SK-N-MC (cell line): ENCODE measurements around the gene KCTD11.

Experiments used
- DNase-seq: peaks from one replicate; pipeline ENCODE4 v3.0.0-alpha.2; 2011; ENCODE audit warnings: low read depth, low spot score
- H3K27ac ChIP-seq: fragments of 200-600 bp; sonication (generic); 2 replicates; pipeline ENCODE4 v1.5.1; 2016; ENCODE audit warnings: mixed run types
- H3K36me3 ChIP-seq: fragments of 200-600 bp; sonication (generic); 2 replicates; pipeline ENCODE4 v1.6.1; 2017; ENCODE audit warnings: antibody characterized with exemption, low read length, mixed read lengths; ENCODE audit not compliant: insufficient read depth
- H3K4me3 ChIP-seq: fragments of 200-600 bp; sonication (generic); 2 replicates; pipeline ENCODE4 v1.5.1; 2016
- H3K9ac ChIP-seq: fragments of 200-600 bp; sonication (generic); 2 replicates; pipeline ENCODE4 v1.8.0; 2017; ENCODE audit warnings: mixed run types, mixed read lengths; ENCODE audit not compliant: insufficient read length
- H3K9me3 ChIP-seq: fragments of 200-600 bp; sonication (generic); 2 replicates; pipeline ENCODE4 v1.6.1; 2017; ENCODE audit warnings: low read depth, mild to moderate bottlenecking, antibody characterized with exemption, low read length, moderate library complexity, mixed read lengths
- EZH2 ChIP-seq: fragments of 200-600 bp; sonication (generic); IDR thresholded peaks from one replicate; pipeline ENCODE4 v1.6.1; 2017; ENCODE audit warnings: antibody characterized with exemption
- FOXP2 ChIP-seq: optimal IDR thresholded peaks from 2 replicates; pipeline ENCODE3; 2011; ENCODE audit warnings: mild to moderate bottlenecking, moderate library complexity; ENCODE audit not compliant: insufficient read depth; ENCODE audit errors: extremely low read length, control extremely low read depth
- POLR2AphosphoS5 ChIP-seq: IDR thresholded peaks from 2 replicates; pipeline ENCODE4 v1.6.1; 2012; ENCODE audit warnings: mild to moderate bottlenecking, low read depth, low read length, borderline replicate concordance

Gene KCTD11

DNA sequence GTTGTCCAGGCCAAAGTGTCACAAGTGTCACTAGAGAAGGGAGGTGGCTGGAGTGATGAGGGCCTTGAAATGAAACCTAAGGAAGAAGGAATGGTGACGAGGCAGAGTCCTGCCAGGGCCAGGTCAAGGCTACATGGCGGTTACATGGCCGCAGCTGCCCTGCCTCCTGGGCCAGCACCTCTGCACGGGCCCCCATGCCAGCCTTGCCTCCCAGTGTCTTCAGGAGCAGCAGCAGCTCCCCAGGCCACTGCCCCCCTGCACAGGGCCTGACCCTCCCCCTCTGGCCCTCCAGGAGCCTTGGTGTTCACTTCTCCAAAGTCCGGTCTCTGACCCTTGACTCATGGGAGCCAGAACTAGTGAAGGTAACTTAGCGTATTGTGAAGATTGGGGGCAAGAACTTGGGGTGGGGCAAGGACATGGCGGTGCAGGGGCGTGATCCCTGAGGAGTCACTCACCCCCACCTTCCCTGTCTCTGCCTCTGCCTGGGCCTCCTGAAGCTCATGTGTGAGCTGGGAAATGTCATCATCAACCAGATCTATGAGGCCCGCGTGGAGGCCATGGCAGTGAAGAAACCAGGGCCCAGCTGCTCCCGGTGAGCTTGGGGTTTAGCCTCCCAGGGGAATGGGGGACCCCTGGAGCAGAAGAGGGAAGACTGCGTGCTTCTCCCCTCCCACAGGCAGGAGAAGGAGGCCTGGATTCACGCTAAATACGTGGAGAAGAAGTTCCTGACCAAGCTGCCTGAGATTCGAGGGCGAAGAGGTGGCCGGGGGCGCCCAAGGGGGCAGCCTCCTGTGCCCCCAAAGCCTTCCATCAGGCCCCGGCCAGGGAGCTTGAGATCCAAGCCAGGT is 4.1 kb upstream of the KCTD11 start:
- Histone ChIP-seq H3K4me3 (no peak overlapping the region), H3K36me3 (no peaks in the 10 kb centered on the region), H3K27ac (no peak overlapping the region), H3K9ac (no peak overlapping the region), H3K9me3 (no peaks in the 10 kb centered on the region)
- TF ChIP-seq POLR2AphosphoS5: no peak
- TF ChIP-seq EZH2: no peak
- no peak for TF ChIP-seq FOXP2
- no peak for DNase-seq

DNA sequence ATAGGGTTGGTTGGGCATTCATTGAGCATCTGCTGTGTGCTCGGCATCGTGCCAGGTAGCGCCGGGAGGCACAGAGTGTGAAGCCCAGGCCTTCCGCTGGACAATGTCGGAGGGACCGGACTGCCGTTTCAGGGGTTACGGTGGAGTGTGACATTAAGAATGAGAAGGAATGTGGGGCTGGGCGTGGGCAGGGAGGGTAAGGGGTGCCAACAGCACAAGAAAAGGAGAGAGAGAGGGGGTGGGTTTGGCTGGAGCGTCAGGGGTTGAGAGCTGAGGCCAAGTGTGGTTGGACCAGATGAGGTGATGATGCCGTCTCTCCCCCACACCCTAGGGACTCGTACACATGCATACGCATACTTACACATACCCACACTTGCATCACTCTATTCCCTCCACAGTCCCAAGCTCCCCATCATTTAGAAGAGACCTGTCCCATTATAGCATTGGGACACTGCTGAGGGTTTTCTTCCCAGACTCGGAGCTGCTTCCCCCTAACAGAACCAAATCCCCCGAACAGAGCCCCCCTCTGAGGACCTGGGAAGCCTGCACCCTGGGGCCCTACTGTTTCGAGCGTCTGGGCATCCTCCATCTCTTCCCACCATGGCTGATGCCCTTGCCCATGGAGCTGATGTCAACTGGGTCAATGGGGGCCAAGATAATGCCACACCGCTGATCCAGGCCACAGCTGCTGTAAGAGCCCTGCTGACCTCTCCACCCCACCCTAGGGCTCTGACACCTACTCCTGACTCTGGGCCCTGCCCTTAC is 3.3 kb upstream of the KCTD11 start:
- no peak for DNase-seq
- no peaks in the 10 kb centered on the region for H3K36me3 ChIP-seq
- H3K9me3 ChIP-seq: no peaks in the 10 kb centered on the region
- TF ChIP-seq FOXP2 (no peak), EZH2 (no peak)
- no peak overlapping the region for H3K9ac ChIP-seq
- H3K27ac ChIP-seq: no peak overlapping the region
- H3K4me3 ChIP-seq: no peak overlapping the region

DNA sequence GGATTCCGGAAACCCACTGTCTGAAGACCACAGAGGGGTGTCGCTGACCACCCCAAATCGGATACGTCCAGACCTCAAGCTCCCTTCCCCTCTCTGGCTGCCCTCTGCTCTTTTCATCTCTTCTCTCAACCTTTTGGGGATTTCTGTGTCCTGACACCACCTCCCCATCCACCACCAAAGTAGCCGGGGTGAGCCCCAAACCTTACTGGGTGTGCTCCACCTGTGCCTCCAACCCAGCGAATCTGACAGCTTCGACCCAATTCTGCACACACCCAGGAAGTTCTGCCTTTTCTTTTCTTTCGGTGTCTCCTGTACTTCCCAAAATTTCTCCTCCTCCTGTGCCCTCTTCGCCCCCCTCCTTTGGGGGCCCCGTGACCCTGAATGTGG is 534 bp downstream of the KCTD11 start:
- Histone ChIP-seq H3K27ac (no peak overlapping the region), H3K9ac (no peak overlapping the region), H3K4me3 (peak overlapping the region; percentile 95), H3K9me3 (no peaks in the 10 kb centered on the region), H3K36me3 (no peaks in the 10 kb centered on the region)
- no peak for TF ChIP-seq POLR2AphosphoS5
- no peak for TF ChIP-seq FOXP2
- no peak for TF ChIP-seq EZH2
- DNase-seq: no peak

DNA sequence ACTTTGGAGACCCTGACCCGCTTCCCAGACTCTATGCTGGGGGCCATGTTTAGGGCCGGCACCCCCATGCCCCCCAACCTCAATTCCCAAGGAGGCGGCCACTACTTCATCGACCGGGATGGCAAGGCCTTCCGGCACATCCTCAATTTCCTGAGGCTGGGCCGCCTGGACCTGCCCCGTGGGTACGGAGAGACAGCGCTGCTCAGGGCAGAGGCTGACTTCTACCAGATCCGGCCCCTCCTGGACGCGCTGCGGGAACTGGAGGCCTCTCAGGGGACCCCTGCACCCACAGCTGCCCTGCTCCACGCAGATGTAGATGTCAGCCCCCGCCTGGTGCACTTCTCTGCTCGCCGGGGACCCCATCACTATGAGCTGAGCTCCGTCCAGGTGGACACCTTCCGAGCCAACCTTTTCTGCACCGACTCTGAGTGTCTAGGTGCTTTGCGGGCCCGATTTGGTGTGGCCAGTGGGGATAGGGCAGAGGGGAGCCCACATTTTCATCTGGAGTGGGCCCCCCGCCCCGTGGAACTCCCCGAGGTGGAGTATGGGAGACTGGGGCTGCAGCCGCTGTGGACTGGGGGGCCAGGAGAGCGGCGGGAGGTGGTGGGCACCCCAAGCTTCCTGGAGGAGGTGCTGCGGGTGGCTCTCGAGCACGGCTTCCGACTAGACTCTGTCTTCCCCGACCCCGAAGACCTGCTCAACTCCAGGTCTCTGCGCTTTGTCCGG is 1.1 kb downstream of the KCTD11 start:
- DNase-seq: no peak
- no peak overlapping the region for H3K27ac ChIP-seq
- no peak overlapping the region for H3K9ac ChIP-seq
- no peak overlapping the region for H3K4me3 ChIP-seq
- TF ChIP-seq EZH2: no peak
- no peak for TF ChIP-seq POLR2AphosphoS5
- no peak for TF ChIP-seq FOXP2
- no peaks in the 10 kb centered on the region for H3K36me3 ChIP-seq
- no peaks in the 10 kb centered on the region for H3K9me3 ChIP-seq

DNA sequence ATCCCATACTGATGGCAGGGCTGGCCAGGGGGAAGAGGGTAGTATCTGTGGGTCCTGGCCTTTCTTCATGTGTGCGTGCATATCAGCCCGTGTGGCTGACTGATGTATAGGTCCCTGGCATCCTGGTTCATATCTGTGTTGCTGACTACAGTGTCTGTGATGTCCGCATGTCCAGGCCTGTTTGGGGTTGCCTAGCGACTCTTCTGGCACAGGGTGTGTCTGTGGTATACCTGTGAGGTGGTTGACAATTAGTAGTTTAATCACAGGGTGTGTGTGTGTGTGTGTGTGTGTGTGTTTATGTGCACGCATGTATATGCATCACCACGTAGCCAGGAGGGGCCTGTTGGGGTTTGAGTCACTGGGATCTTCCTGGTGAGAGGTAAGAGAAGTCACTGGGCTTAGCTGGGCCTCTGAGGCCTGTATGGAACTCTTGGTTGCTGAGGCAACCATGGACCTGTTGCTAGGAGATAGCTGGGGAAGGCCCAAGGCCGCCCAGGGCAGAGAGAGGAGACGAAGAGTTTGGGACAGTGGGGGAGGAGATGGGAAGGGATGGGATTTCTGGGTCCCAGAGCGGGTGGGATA is 2.4 kb downstream of the KCTD11 start:
- Histone ChIP-seq H3K9ac (no peak overlapping the region), H3K9me3 (no peaks in the 10 kb centered on the region), H3K4me3 (no peak overlapping the region), H3K36me3 (no peaks in the 10 kb centered on the region), H3K27ac (no peak overlapping the region)
- no peak for DNase-seq
- TF ChIP-seq EZH2 (no peak), POLR2AphosphoS5 (no peak), FOXP2 (no peak)

DNA sequence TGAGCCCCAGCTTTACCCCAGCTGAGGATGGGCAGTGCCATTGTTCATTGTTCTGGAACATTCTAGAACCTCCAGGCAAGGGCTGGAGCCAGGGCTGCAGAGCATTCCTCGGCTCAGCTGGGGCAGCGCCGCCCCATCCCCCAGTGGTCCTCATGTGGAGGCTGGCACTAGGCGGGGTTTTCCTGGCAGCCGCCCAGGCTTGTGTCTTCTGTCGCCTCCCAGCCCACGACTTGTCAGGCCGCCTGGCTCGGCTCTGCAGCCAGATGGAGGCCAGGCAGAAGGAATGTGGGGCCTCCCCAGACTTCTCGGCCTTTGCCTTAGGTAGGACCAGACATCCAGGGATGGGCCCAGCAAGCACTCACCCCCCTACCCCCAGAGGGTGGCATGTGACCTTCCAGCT is 3.1 kb downstream of the KCTD11 start, which contains the start of gene TMEM95:
TSS of gene TMEM95 (plus strand) at position 104 of the 400 bp plus-strand sequence. CDS start at position 153, 49 bp downstream.
- no peak for DNase-seq
- Histone ChIP-seq H3K9me3 (no peaks in the 10 kb centered on the region), H3K27ac (no peak within 1 kb of the TSS), H3K4me3 (no peak within 1 kb of the TSS), H3K9ac (no peak within 1 kb of the TSS), H3K36me3 (no peaks in the 10 kb centered on the region)
- TF ChIP-seq EZH2 (no peak), POLR2AphosphoS5 (no peak), FOXP2 (no peak)

DNA sequence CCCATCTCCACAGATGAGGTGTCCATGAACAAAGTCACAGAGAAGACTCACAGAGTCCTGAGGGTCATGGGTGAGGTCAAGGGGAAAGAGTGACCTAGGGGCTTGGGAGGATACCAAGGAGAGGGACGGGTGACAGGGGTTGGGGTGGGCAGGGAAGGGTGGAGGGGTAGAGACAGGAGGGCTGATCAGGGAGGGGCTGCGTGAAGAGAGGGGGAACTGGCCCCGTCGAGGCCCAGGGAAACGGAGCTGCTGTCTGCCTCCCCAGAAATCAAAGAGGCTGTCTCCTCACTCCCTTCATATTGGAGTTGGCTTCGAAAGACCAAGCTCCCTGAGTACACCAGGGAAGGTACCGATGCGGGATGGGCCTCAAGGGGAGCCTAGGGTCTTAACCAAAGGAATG is 3.6 kb downstream of the KCTD11 start:
- Histone ChIP-seq H3K9me3 (no peaks in the 10 kb centered on the region), H3K9ac (no peak overlapping the region), H3K27ac (no peak overlapping the region), H3K36me3 (no peaks in the 10 kb centered on the region), H3K4me3 (no peak overlapping the region)
- TF ChIP-seq EZH2 (no peak), FOXP2 (no peak), POLR2AphosphoS5 (no peak)
- no peak for DNase-seq
